GM12878 (cell line): Measurements from ENCODE around the gene HDAC2. TPM values are rescaled to one million over a fixed set of nuclear protein-coding genes. Genes with fewer than 3 reads are reported as not detected.
"Not testable (repeated sequence)": the region's sequence is repeated elsewhere in the genome, so short reads cannot be mapped to it uniquely, and the experiment has no call there.

Experiments used
- ATAC-seq: fragments of 200-7000 bp; cut with Tn5 transposase; 3 replicates; pipeline ENCODE4 v1.9.1; 2020; ENCODE audit warnings: mild to moderate bottlenecking, moderate library complexity
- BruUV-seq: library from RNA; stranded (reverse); fragments of 400-500 nt; replicated peaks from 2 replicates; lab custom pipeline; 2021; lab: Mats Ljungman, UMichigan
- CTCF ChIA-PET: fragments of 300-600 bp; sonication (Branson Sonifier 250); formaldehyde crosslinking; extraction: SDS; loops from one replicate; lab custom pipeline; 2021; ENCODE audit warnings: inconsistent platforms; lab: Yijun Ruan, JAX
- POLR2A ChIA-PET: fragments of 350-600 bp; formaldehyde crosslinking; extraction: SDS; loops from one replicate; lab custom pipeline; 2021; ENCODE audit warnings: inconsistent platforms; lab: Charles Lee
- RAD21 ChIA-PET: fragments of 300-600 bp; sonication (Branson Sonifier 250); formaldehyde crosslinking; loops from one replicate; lab custom pipeline; 2023; ENCODE audit warnings: antibody characterized with exemption; ENCODE audit not compliant: unreplicated experiment; lab: Charles Lee
- SMC1A ChIA-PET: fragments of 300-600 bp; sonication (Branson Sonifier 250); formaldehyde crosslinking; loops from one replicate; lab custom pipeline; 2023; ENCODE audit not compliant: unreplicated experiment, uncharacterized antibody; lab: Charles Lee
- DNase-seq: peaks from one replicate; pipeline ENCODE4 v3.0.0-alpha.2; 2011; ENCODE audit warnings: low read depth, low spot score
- FAIRE-seq: peaks from 3 replicates; lab custom pipeline; 2011; peaks lifted over from hg19 to GRCh38; lab: Jason Lieb, UNC
- H2AFZ ChIP-seq: 2 replicates; pipeline ENCODE4 v1.6.0; 2011; ENCODE audit warnings: low read depth, low read length, control low read depth; ENCODE audit not compliant: control insufficient read depth
- H3K27ac ChIP-seq: 2 replicates; pipeline ENCODE4 v1.5.1; 2011; ENCODE audit warnings: control low read depth; ENCODE audit not compliant: control insufficient read depth, insufficient read depth
- H3K27me3 ChIP-seq, 2 experiments: replicated peaks in 1 of 2; 2 replicates each; pipeline versions ENCODE4 v1.6.0 to v1.6.1; 2011; ENCODE audit warnings: low read length in 1 of 2; ENCODE audit not compliant: control insufficient read depth in 2 of 2, insufficient read depth in 2 of 2
- H3K36me3 ChIP-seq, 2 experiments: 2 replicates each; pipeline ENCODE4 v1.5.1; 2011; ENCODE audit warnings: low read length in 1 of 2; ENCODE audit not compliant: control insufficient read depth in 2 of 2, insufficient read depth in 2 of 2
- H3K4me1 ChIP-seq: 2 replicates; pipeline ENCODE4 v1.6.1; 2011; ENCODE audit warnings: mild to moderate bottlenecking, low read length, moderate library complexity, mixed read lengths; ENCODE audit not compliant: control insufficient read depth, insufficient read depth
- H3K4me2 ChIP-seq: 2 replicates; pipeline ENCODE4 v1.6.0; 2011; ENCODE audit warnings: control low read depth; ENCODE audit not compliant: control insufficient read depth, insufficient read depth
- H3K4me3 ChIP-seq: fragments of 200-600 bp; sonication (generic); 2 replicates; pipeline ENCODE4 v1.5.1; 2016
- H3K79me2 ChIP-seq: 2 replicates; pipeline ENCODE4 v1.6.0; 2011; ENCODE audit warnings: low read length; ENCODE audit not compliant: control insufficient read depth, insufficient read depth
- H3K9ac ChIP-seq: 2 replicates; pipeline ENCODE4 v1.8.0; 2011; ENCODE audit warnings: low read length, control low read depth, mixed read lengths; ENCODE audit not compliant: control insufficient read depth, insufficient read depth
- H3K9me3 ChIP-seq: replicated peaks from 3 replicates; pipeline ENCODE4 v1.5.1; 2011; ENCODE audit warnings: mild to moderate bottlenecking, low read length; ENCODE audit not compliant: control insufficient read depth, insufficient read depth
- H4K20me1 ChIP-seq: 2 replicates; pipeline ENCODE4 v1.6.0; 2011; ENCODE audit not compliant: control insufficient read depth, insufficient read depth
- BCL3 ChIP-seq: IDR thresholded peaks from 2 replicates; pipeline ENCODE4 v1.6.1; 2011; ENCODE audit warnings: borderline replicate concordance, low read depth, mild to moderate bottlenecking, moderate library complexity, low read length; ENCODE audit not compliant: insufficient read depth, poor library complexity, severe bottlenecking
- CREB1 ChIP-seq: IDR thresholded peaks from 2 replicates; pipeline ENCODE4 v1.6.1; 2012; ENCODE audit warnings: low read depth, mild to moderate bottlenecking, inconsistent platforms
- JUND ChIP-seq: IDR thresholded peaks from 2 replicates; pipeline ENCODE4 v1.6.1; 2012; ENCODE audit warnings: low read depth, mild to moderate bottlenecking, low read length, improper control_type of control experiment, moderate library complexity
- KLF5 ChIP-seq: fragments of 450-650 bp; IDR thresholded peaks from 2 replicates; pipeline ENCODE4 v1.6.1; 2014; ENCODE audit warnings: mild to moderate bottlenecking; ENCODE audit not compliant: partially characterized antibody
- POLR2A ChIP-seq: IDR thresholded peaks from 2 replicates; pipeline ENCODE4 v1.6.1; 2011; ENCODE audit warnings: low read depth, mild to moderate bottlenecking, low read length
- POU2F2 ChIP-seq: IDR thresholded peaks from 3 replicates; pipeline ENCODE4 v1.6.1; 2011; ENCODE audit warnings: low read depth, mild to moderate bottlenecking, low read length, borderline replicate concordance
- SMAD1 ChIP-seq: fragments of 450-650 bp; IDR thresholded peaks from 2 replicates; pipeline ENCODE4 v1.6.1; 2018; ENCODE audit warnings: mild to moderate bottlenecking, low read depth; ENCODE audit not compliant: partially characterized antibody
- TBL1XR1 ChIP-seq: IDR thresholded peaks from 2 replicates; pipeline ENCODE4 v1.6.1; 2012; ENCODE audit warnings: low read depth, low read length, improper control_type of control experiment
- WGBS: methylation state at CpG from one replicate; pipeline ENCODE4 v1.1.6; 2016; ENCODE audit warnings: low lambda C conversion rate; ENCODE audit not compliant: insufficient replicate concordance, insufficient coverage; ENCODE audit errors: missing lambda C conversion rate; 5-methylcytosine and 5-hydroxymethylcytosine counted together
- in situ Hi-C: fragments of 300-500 bp; cut with MboI; formaldehyde crosslinking; loops from 9 replicates; pipeline ENCODE4 v1.14.3; 2018; ENCODE audit warnings: mixed read lengths
- intact Hi-C: fragments of 100-400 bp; cut with micrococcal nuclease; formaldehyde crosslinking; loops from one replicate; pipeline ENCODE4 v1.14.2; 2022; ENCODE audit not compliant: unreplicated experiment
- polyA plus RNA-seq, 11 experiments: library from polyadenylated mRNA; depleted of rRNA in 4 of 11; unstranded in 6 of 11; stranded (reverse) in 5 of 11; fragments of >200 nt; fragmentation: Nextera tagmentation in 4 of 11; fragmentation: Illumina TruSeq in 1 of 11; extraction: Ambion mirVana in 4 of 11; extraction: Trizol in 1 of 11; gene quantifications; 1 replicate in 1 of 11; 2 replicates in 10 of 11; pipeline versions ENCODE4 v1.2.1 to v1.2.3, GENCODE V29; 2011 to 2016; ENCODE audit warnings: inconsistent platforms in 2 of 11, missing spikeins in 2 of 11, low read depth in 1 of 11
- total RNA-seq, 4 experiments: library from RNA; depleted of rRNA in 3 of 4; stranded (reverse); fragments of >200 nt in 3 of 4; fragmentation: Illumina TruSeq in 1 of 4; extraction: Trizol in 1 of 4; gene quantifications; 2 replicates each; pipeline versions ENCODE4 v1.2.1 to v1.2.3, GENCODE V29; 2013 to 2021
- TF ChIP-seq, protein P1 (sequence below): fragments of 450-650 bp; IDR thresholded peaks from 2 replicates; pipeline ENCODE4 v1.6.1; 2017; ENCODE audit warnings: mild to moderate bottlenecking, moderate library complexity
- TF ChIP-seq, protein P2 (sequence below): fragments of 450-650 bp; IDR thresholded peaks from 2 replicates; pipeline ENCODE4 v1.6.1; 2016; ENCODE audit warnings: mild to moderate bottlenecking

Gene HDAC2
- total and polyA plus RNA-seq, 10 of the 15 experiments (the other 5 are each of a cell fraction or from before 2014, with no cell fraction given), result 40.4 to 210 (median 114) TPM

DNA sequence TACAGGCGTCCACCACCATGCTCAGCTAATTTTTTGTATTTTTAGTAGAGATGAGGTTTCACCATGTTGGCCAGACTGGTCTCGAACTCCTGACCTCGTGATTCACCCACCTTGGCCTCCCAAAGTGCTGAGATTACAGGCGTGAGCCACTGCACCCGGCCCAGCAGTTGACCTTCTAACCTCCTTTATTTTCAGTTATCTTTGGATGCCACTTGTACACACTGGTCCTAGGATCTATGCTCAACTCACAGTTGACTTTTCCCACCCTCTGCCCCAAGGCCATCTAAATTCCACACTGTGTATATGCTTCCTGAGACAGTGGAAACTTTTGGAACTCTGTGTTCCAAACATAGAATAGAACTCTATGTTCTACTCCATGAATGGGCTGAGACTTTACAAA lies 11.7 kb upstream of the HDAC2 start:
- H3K36me3 ChIP-seq, H3K27ac ChIP-seq, H3K9ac ChIP-seq, in situ Hi-C loops, H2AFZ ChIP-seq, H3K9me3 ChIP-seq, H3K27me3 ChIP-seq, H4K20me1 ChIP-seq, SMC1A ChIA-PET, ATAC-seq, H3K4me3 ChIP-seq, RAD21 ChIA-PET, H3K4me1 ChIP-seq, H3K4me2 ChIP-seq, BruUV-seq, CTCF ChIA-PET, DNase-seq, H3K79me2 ChIP-seq, intact Hi-C loops, FAIRE-seq: not testable (repeated sequence)
- POLR2A ChIA-PET, result interaction anchor here (1.0 kb wide), 1 partner anchor 11 kb away, joined by 3 read pairs; the partner anchor contains the start of gene HDAC2
- 39% methylated on average over 5 of the region's 5 CpGs for WGBS

DNA sequence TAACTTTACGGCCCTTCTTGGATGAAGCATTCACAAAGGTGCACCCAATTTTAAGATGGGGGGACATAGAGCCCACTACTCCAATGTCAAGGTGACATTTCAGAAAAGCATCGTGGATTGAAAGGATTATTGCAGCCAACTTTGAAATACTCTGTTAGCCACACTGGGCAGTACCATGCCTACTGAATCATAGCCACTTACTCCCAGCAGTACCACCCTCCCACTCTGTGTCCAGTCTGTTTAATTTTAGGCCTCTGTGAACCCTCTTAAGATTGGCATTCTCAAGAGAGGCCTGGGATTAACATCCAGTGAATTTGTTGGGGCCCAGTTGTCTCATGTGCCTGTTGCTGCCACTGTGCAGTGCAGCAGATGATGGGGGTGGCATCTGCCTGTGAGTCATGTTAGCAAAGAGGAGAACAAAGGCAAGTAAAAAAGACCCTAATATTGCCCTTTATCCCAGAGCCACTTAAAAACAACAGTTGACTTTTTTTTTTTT lies 11.2 kb upstream of the HDAC2 start:
- intact Hi-C loops (no loop called here), in situ Hi-C loops (no loop called here)
- no peak overlapping the region for H3K4me3 ChIP-seq
- H4K20me1 ChIP-seq, result no peaks in the 10 kb centered on the region
- FAIRE-seq (no peak), ATAC-seq (no peak), DNase-seq (no peak)
- H3K9ac ChIP-seq, result no peak overlapping the region
- H3K36me3 ChIP-seq, result no peaks in the 10 kb centered on the region
- H3K79me2 ChIP-seq, result no peaks in the 10 kb centered on the region
- POLR2A ChIA-PET, result interaction anchor here (0.7 kb wide), 1 partner anchor 614 kb away, joined by 4 read pairs; no protein-coding TSS in a partner anchor
- no peak overlapping the region for H2AFZ ChIP-seq
- CTCF ChIA-PET, result interaction anchor here (1.2 to 2.9 kb wide), 2 partner anchors 9 to 127 kb away, joined by 3 to 34 read pairs; no protein-coding TSS in a partner anchor
- whole genome bisulfite sequencing, result 53% methylated on average over 2 of the region's 2 CpGs
- BruUV-seq, result no TSS peak
- no peaks in the 10 kb centered on the region for H3K9me3 ChIP-seq
- H3K4me2 ChIP-seq, result no peak overlapping the region
- H3K27ac ChIP-seq, result no peak overlapping the region
- SMC1A ChIA-PET, result interaction anchor here (1.5 kb wide), 1 partner anchor 43 kb away, joined by 3 read pairs; no protein-coding TSS in a partner anchor
- RAD21 ChIA-PET, result no interaction called here
- no peaks in the 10 kb centered on the region for H3K4me1 ChIP-seq
- H3K27me3 ChIP-seq, result no peaks in the 10 kb centered on the region
- TF ChIP-seq POU2F2, result no peak
- TF ChIP-seq TBL1XR1, result no peak
- TF ChIP-seq KLF5, result no peak
- no peak for TF ChIP-seq CREB1
- TF ChIP-seq, protein P1, sequence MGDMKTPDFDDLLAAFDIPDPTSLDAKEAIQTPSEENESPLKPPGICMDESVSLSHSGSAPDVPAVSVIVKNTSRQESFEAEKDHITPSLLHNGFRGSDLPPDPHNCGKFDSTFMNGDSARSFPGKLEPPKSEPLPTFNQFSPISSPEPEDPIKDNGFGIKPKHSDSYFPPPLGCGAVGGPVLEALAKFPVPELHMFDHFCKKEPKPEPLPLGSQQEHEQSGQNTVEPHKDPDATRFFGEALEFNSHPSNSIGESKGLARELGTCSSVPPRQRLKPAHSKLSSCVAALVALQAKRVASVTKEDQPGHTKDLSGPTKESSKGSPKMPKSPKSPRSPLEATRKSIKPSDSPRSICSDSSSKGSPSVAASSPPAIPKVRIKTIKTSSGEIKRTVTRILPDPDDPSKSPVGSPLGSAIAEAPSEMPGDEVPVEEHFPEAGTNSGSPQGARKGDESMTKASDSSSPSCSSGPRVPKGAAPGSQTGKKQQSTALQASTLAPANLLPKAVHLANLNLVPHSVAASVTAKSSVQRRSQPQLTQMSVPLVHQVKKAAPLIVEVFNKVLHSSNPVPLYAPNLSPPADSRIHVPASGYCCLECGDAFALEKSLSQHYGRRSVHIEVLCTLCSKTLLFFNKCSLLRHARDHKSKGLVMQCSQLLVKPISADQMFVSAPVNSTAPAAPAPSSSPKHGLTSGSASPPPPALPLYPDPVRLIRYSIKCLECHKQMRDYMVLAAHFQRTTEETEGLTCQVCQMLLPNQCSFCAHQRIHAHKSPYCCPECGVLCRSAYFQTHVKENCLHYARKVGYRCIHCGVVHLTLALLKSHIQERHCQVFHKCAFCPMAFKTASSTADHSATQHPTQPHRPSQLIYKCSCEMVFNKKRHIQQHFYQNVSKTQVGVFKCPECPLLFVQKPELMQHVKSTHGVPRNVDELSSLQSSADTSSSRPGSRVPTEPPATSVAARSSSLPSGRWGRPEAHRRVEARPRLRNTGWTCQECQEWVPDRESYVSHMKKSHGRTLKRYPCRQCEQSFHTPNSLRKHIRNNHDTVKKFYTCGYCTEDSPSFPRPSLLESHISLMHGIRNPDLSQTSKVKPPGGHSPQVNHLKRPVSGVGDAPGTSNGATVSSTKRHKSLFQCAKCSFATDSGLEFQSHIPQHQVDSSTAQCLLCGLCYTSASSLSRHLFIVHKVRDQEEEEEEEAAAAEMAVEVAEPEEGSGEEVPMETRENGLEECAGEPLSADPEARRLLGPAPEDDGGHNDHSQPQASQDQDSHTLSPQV, result no peak
- TF ChIP-seq BCL3, result no peak
- TF ChIP-seq, protein P2, sequence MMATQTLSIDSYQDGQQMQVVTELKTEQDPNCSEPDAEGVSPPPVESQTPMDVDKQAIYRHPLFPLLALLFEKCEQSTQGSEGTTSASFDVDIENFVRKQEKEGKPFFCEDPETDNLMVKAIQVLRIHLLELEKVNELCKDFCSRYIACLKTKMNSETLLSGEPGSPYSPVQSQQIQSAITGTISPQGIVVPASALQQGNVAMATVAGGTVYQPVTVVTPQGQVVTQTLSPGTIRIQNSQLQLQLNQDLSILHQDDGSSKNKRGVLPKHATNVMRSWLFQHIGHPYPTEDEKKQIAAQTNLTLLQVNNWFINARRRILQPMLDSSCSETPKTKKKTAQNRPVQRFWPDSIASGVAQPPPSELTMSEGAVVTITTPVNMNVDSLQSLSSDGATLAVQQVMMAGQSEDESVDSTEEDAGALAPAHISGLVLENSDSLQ, result no peak
- TF ChIP-seq POLR2A, result no peak
- no peak for TF ChIP-seq JUND
- TF ChIP-seq SMAD1, result no peak
